Epithelial cell of proximal tubule (primary cell): ENCODE data around the gene ERFL. TPM values are rescaled to one million over a fixed set of nuclear protein-coding genes. Genes with fewer than 3 reads are reported as not detected.

ENCODE experiments used
- DNase-seq: peaks from one replicate; pipeline ENCODE4 v3.0.0-alpha.2; 2011; ENCODE audit warnings: low read depth
- H3K4me3 ChIP-seq: 2 replicates; pipeline ENCODE4 v1.5.1; 2011; ENCODE audit warnings: low read depth, mild to moderate bottlenecking, low read length
- total RNA-seq: library from RNA; depleted of rRNA; stranded (reverse); fragments of >200 nt; gene quantifications from 2 replicates; pipeline ENCODE4 v1.2.3, GENCODE V29; 2015
- TF ChIP-seq, protein P1 (sequence below): conservative IDR thresholded peaks from 2 replicates; pipeline ENCODE4 v1.5.1; 2012; ENCODE audit warnings: low read depth, mild to moderate bottlenecking, low read length

The ERFL gene
- total RNA-seq, 1 donor from 2014 or later = not detected

DNA sequence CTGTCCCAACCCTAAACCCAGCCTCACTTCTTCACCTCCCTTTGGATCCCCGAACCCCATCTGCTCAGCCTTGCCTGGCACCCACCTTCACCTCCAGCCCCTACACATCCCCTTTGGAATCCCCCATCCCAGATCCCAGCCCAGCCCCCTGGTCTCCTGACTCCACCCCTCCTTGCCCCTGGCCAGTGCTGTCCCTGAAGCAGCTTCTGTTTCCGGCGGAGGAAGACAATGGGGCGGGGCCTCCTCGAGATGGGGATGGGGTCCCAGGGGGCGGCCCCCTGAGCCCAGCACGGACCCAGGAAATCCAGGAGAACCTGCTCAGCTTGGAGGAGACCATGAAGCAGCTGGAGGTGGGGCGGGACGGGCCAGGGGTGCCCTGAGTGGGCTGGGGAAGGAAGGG lies 22.0 kb downstream of the ERFL start:
- H3K4me3 ChIP-seq = no peak overlapping the region
- TF ChIP-seq, protein P1, sequence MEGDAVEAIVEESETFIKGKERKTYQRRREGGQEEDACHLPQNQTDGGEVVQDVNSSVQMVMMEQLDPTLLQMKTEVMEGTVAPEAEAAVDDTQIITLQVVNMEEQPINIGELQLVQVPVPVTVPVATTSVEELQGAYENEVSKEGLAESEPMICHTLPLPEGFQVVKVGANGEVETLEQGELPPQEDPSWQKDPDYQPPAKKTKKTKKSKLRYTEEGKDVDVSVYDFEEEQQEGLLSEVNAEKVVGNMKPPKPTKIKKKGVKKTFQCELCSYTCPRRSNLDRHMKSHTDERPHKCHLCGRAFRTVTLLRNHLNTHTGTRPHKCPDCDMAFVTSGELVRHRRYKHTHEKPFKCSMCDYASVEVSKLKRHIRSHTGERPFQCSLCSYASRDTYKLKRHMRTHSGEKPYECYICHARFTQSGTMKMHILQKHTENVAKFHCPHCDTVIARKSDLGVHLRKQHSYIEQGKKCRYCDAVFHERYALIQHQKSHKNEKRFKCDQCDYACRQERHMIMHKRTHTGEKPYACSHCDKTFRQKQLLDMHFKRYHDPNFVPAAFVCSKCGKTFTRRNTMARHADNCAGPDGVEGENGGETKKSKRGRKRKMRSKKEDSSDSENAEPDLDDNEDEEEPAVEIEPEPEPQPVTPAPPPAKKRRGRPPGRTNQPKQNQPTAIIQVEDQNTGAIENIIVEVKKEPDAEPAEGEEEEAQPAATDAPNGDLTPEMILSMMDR = no peak
- DNase-seq = no peak

DNA sequence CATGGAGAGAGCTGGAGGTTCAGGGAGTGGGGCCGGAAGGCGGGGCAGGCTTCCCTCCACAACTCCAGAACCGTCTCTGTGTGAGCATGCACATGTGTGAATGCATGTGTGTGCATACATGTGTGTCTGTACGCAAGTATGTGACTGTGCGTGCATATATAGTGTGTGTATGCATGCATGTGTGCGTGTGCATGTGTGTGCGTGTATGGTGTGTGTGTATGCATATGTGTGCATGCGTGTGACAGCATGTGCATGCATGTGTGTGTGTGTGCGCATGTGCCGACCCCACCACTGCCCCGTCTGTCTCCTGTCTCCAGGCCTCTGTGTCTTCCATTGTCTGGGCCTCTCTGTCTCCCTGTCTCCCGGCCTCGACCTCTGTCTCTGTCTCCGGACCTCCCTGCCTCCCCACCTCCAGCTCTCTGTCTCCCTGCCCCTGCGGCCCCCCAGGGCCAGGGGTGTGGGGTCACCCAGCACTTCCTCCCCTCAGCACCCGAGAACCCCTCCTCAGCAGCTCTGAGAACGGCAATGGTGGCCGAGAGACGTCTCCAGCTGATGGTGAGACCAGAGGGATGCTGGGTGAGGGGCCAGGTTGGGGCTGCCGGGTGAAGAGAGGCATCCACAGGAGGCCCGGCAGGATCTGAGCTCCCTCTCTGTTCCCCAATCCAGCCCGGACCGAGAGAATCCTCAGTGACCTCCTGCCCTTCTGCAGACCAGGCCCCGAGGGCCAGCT lies 22.8 kb downstream of the ERFL start:
- H3K4me3 ChIP-seq = no peak overlapping the region
- no peak for DNase-seq
- TF ChIP-seq, protein P1 = no peak

DNA sequence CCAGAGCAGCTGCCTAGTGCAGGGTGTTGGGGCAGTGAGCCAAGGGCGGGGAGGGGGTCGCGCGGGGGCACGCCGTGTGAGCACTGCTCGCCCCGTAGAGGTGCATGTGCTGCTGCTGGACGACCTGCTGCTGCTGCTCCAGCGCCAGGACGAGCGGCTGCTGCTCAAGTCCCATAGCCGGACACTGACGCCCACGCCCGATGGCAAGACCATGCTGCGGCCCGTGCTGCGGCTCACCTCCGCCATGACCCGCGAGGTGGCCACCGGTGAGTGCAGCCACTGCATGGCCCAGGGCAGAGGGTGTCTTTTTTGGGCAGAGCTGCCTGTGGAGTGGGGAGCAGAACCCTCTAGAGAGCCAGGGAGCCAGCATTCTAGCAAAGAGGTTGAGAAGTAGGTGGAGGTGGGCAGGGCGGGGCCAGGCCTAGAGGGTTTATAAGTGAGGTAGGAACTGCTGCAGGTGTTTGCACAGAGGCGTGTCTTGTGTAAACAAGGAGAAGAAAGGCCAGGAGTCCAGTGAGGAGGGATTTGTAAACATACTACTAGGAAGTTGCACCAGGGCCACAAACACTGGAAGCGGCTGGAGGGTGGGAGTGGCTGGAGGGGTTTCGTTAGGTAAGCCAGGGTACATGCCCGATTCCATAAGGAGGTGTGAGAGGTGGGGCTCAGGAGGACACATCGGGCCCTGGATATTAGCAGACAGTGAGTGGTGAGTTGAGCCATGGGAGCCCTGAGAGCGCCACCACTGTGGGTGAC lies 24.0 kb downstream of the ERFL start:
- no peak for DNase-seq

DNA sequence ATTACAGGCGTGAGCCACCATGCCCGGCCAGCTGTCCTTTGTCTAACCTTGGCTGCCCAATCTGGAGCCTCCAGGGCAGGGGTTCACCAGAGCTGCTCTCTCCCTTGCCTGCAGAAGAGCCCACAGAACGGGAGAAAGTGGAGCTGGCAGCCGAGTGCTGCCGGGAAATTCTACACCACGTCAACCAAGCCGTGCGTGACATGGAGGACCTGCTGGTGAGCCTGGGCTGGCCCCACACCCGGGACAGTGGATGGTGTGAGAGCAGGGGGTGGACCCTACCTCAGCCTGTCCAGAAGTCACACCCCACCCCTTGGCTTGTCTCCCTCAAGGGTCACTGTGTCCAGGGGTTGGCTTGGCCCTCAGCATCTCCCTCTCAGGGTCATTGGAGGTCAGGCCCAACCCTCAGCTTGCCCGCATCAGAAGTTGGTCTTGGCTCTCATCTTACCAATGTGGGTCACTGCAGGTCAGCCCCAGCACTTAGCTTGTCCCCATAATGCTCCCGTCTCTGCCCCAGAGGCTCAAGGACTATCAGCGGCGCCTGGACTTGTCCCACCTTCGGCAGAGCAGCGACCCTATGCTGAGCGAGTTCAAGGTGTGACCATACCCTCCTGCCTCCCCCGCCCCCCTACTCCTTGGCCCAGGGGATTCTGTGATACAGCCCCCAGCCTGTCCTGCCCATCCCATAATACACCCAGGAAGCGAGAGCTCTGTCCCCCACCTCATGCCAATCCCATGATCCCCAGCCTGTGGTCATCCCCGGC lies 24.9 kb downstream of the ERFL start:
- TF ChIP-seq, protein P1 = no peak
- no peak overlapping the region for H3K4me3 ChIP-seq
- no peak for DNase-seq

More for the DNA sequence above, 24.0 kb downstream of the ERFL start:
- H3K4me3 ChIP-seq = no peak overlapping the region
- TF ChIP-seq, protein P1 = no peak

DNA sequence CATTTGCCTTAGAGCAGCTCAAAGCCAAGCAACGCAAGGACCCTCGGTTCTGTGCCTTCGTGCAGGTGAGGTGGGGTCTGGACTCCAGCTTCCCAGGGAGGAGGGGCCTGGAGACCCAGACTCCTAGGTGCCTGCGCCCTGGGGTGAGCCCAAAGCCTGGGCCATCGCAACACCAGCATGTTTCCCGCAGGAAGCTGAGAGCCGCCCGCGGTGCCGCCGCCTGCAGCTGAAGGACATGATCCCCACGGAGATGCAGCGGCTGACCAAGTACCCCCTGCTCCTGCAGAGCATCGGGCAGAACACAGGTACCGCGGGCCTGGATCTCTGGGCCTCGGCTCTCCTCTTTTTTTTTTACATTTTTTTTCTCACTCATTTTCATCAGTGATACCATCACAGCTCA lies 25.7 kb downstream of the ERFL start:
- no peak for DNase-seq
- TF ChIP-seq, protein P1 = no peak

DNA sequence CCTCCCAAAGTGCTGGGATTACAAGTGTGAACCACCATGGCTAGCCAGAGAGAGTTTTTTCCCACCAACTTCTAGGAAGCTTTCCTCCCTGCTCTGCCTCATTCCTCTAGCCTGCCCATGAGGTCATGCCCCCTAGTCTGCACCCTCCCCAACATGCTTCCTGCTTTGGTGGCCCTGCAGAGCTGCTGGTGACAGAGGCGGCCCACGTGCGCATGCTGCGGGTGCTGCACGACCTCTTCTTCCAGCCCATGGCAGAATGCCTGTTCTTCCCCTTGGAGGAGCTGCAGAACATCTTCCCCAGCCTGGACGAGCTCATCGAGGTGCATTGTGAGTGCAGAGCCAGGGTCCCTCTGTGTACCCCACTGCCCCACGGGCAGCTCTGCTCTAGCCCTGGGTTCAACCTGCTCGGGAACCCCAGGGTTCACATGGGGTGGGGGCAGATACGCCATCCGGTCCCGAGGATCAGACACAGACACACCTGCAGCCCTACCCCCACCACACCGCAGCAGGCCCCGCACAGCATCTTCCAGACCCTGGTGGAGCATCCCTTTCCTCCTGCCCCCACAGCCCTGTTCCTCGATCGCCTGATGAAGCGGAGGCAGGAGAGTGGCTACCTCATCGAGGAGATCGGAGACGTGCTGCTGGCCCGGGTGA lies 26.4 kb downstream of the ERFL start:
- TF ChIP-seq, protein P1 = no peak
- no peak overlapping the region for H3K4me3 ChIP-seq
- no peak for DNase-seq

More for the DNA sequence above, 25.7 kb downstream of the ERFL start:
- H3K4me3 ChIP-seq = no peak overlapping the region
